UCSD-AML1 (cell line): ENCODE results near the gene FEM1B.

Source experiments
- DNase-seq: peaks from one replicate; lab custom pipeline; 2025; ENCODE audit not compliant: unreplicated experiment; lab: John Stamatoyannopoulos, UW

FEM1B gene

DNA sequence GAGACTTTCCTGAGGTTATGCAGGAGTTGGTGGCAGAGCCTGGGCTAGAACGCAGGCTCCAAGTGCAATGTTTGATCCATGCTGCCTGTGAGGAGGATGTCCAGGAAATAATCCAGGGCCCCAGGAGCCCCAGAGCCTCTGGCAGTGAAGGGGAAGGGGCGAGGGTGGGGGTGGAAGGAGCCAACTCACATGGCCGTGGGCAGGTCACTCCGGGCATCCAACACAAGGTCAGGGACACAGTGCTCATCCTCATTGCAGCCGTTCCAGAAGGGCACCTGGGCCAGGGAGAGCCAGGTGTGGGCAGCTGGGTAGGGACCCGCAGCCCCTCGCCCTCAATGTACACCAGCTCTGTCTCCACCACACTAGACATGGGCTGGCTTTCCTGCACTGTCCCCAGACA, 43.7 kb downstream of the FEM1B start:
- no peak for DNase-seq

DNA sequence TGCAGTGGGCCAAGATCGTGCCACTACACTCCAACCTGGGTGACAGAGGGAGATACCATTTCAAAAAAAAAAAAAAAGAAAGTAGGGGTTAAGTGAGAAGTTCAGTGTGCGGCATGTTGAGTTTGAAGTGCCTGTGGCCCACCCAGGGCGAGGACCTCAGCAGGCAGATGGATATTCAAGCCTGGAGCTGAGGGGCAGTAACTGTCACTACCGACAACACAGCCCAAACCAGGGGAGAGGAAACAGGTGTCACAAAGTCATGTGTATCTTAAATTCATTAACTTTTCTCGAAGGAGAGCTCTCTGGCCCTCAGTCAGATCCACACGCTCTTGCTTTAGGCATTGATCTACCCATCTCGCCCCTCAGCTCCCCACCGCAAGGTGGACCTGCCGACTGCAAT, 45.3 kb downstream of the FEM1B start:
- no peak for DNase-seq

DNA sequence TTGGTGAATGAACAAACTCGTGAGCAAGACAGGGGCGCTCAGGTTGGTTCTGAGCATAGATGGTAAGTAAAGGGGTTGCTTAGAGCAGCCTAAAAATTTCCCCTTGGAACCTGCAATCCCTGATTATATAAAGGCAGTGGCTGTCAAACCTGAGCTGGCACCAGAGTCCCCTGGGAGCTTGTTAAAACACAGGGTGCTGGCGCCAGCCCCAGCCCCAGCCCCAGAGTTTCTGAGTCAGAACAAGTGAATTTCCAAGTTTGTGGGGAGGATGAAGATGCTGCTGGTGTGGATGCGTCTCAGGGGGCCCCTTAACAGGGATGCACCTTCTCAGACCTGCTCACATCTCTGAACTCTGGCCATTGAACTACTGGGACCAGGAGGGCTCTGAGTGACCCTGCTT, 48.2 kb downstream of the FEM1B start:
- no peak for DNase-seq

DNA sequence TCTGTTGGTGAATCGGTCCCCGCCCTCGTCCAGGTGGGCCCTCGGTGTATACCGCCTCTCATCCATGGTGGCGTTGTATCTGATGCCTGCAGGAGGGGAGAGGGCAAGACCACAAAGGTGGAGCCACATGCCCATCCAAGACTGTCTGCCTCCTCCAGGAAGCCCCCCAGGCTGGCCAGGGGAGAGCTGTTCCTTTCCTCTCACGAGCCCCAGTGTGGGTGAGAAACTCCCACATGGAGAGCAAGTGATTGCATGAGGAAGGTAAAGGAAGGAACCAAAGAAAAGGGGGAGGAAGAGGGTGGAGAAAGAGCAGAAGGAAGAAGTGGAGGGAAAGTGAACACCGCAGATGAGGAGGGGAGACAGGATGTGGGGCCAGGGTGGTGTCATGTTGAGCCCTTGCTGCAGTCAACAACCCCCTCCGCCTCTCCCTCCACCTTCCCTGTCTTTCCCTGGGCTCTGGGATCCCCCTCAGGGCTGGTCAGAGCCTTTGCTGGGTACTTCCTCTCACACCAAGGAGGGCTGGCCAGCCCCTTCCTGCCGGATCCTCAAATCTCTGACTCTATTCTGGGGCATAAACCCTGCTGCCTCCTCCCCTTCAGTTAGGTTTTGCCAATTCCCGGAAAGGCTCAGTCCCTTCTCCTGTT, 49.3 kb downstream of the FEM1B start:
- DNase-seq = peak; percentile 52

DNA sequence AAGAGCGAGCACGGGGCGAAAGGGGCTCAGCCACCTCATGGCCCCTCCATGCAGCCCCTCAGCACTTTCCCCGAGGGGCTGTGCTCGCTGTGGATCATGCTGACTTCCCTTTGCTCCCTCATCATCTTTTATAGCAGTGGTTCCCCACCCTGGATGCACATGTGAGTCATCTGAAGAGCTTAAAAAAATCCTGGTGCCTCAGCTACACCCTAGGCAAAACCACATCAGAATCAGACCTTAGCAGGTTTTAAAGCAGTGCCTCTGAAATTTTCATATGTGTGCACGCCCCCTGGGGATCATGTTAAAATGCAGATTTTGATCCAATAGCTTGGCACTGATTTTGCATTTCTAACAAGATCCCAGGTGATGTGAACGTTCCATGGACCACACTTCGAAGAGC, 50.9 kb downstream of the FEM1B start:
- DNase-seq = no peak

DNA sequence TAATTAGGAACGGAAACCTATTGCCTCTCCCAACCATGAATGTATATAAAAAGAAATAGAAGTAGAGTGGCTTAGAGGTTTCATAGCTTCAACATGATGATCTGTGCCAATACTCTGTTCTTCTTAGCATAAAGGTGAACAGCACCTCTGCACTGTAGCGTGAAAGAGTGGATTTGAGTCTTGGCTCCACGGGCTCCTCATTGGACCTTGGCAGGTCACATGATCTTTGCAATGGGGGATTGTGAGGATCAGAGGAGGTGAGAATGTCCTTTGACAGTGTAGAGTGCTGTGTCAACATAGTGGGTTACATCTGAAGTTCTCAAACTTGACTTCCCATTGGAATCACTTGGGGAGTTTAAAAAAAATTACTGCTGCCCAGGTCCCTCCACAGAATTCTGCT, 51.4 kb downstream of the FEM1B start:
- no peak for DNase-seq

DNA sequence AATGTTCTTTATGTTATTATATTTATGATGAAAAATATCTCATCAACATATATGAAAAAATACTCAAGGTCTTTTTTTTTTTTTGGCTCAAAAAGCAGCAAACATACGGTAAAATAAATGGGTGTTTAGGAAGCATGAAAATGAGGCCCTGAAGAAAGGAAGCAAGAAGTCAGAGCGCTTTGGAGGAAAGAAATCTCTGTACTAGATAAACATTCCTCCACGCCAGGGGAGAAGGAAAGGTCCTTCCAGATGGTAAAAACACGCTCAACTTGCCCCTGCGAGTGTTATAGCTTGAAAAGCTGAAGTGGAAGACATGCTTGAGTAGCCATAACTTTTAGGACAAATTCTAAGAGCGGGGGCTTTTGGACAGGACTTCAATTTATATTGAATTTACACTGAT, 52.9 kb downstream of the FEM1B start:
- DNase-seq = no peak

DNA sequence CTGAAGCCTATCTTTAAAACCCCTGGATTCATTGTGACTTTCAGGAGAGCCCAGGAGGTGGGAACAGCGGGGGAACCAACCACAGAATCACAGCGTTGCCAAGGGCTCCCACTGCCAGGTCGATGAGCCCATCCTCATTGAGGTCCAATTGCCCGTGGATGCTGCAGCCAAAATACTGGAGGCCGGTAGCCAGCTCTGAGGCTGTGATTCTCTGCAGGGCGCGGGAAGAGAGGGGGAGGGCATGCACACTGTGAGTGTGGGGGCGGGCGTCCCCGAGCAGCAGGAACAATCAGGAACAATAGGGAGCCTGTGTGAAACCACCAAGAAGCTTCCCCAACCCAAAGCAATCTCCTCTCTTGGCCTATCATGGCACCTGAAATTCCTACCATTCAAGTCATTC, 53.4 kb downstream of the FEM1B start:
- DNase-seq = no peak

DNA sequence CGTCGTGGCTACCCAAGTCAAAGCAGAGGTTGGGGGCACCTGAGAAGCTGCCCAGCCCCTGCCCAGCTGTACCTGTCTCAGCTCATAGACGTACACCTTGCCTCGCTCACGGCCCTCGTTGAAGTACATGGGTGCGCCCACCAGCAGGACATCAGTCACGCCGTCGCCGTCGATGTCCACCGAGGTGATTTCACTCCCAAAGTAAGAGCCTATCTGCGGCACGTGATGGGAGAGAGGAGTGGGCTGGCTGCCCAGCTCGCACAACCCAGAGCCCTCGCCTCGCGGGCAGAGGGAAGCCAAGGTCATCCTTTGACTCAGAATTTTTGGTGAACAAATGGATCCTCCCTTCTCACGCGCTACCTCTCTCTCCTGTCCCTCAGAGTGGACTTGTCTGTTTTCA, 54.7 kb downstream of the FEM1B start:
- no peak for DNase-seq

DNA sequence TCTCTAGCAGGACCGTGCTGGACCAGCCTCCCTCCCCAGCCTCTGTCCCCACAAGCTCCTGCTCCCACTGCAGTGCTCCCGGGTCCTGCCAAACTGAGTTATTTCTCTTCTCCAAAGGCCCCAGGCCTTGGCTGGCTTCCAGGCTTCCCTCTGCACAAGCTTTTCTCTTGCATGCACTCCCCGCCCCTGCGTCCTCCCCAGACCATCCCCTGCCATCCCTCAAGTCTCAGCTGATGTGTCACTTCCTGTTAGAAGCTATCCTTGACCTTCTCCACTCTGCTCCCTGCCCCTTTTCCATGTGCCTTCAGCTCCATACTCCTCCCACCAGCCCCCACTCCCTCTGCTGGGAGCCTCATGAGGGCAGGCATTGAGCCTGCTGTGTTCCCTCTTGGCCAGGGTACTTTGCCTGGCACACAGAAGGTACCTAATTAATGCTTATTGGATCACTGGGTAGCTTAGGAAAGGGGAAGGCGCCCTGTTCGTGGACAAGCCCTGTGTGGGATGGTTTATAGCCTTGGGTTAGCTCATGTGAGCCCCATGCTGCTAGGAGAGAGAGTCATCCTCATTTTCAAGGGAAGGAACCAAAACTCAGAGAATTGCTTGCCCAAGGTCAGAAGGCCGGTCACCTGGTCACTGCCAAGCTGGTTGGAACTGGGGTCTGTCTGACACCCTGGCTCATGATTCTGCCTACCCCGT, 56.4 kb downstream of the FEM1B start:
- peak; percentile 49 for DNase-seq

DNA sequence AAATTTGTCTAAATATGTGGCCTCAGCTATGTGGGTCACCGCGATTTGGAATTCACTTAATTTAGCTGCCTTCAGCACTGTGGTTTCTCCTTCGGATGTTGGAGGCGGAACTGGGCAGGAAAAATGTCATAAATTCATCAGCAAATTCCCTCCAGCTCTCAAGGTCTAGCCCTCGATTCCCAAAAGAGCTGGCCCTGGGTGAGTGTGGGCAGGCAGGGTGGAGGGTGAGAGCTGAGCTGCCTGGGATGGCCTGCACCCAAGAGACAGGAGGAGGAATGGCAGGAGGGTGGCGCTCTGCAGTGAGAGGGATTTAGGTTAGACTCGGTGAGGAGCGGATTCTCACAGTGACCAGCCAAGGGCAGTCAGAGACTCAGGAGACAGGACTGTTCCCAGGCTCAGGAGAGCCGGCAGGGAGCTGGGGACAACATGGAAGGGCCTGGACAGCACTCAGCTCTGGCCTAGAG, 57.1 kb downstream of the FEM1B start:
- peak; percentile 68 for DNase-seq

DNA sequence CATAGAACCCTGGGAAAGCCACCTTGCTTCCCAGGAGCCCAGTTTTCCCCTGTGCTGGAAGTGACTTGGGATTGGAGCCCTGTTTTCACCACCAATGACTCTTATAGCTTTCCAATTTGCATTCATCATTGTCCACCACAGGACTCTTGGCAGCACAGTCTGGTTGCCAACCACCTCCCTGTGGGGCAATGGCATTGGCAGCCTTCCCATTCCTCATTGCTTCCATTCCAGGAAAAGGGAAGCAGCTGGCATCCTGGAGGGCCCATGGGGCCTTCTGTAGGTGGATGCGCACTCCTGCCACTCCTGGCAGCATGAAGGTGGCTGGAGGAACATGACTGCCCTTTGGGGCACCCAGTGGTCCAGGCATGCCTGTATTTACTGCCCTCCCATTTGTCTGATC, 57.7 kb downstream of the FEM1B start:
- DNase-seq = no peak

DNA sequence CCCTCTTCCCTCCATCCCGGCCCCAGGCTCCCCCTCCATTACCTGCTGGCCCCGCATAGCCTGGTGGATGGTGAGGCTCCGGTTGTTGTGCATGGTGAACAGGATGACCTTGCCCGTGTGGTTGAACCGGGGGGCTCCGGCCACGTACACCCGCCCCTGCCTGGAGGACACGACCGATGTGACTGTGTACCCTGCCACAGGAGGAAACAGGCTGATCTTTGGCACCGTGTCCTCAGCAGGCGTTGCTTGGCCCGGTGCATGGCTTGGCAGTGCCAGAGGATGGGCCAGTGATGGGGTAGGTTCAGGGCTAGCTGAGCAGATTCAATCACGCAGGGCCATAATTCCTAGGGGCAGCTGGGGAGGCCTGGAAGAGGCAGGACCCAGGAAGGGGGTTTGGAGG, 58.1 kb downstream of the FEM1B start:
- no peak for DNase-seq

DNA sequence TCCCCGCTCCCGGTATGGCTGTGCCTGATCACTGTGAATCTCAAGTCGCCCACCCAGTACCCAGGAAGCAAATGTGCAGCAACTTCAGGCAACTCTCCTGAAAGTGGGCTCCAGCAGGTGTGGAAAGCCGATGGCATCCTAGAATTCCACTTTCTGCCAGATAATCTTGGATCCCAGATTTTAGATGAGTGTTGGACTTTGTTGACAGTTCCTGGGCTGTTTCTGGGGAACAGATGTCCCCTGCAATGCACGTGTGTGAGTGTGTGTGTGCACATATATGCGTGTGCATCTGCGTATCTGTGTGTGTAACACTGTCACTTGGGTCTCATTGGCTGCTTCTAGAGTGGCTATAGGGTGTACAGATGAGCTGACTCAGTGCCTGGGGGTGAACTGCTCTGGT, 59.0 kb downstream of the FEM1B start:
- no peak for DNase-seq

DNA sequence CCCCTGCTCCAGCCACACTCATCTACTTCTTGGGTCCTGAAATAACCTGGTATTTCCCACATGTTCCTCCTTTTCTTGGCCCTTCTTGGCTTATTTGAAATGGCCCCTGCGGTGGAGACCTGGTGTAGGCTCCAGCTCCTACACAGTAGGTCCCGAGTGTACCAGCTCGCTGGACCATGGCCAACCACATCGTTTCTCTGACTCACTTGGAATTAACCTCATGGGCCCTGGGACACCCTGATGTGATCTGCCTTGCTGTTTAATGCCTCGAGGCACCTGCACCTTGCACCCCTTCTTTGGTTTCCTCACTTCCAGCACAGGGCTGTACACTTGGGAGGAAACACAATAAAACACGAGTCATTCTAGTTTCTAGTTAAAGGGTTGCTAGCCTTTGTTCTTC, 60.3 kb downstream of the FEM1B start:
- no peak for DNase-seq

DNA sequence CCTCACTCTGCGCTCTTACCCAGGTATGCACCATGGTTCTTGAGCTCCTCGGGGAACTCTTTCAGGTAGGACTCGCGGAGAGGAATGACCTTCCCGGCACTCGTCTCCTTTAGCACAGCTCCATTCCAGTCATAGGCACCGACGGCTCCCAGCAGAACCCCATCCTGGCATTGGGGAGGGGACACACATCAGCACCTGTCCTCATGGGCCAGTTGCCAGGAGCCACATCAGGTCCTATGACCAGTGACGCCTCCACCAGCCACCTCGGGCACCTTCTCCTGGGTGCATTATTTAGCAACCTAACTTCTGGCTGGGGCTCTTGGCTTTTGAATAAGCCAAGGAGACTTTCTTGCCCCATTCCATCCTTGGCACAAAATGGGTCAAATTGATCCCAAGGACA, 61.9 kb downstream of the FEM1B start:
- no peak for DNase-seq

DNA sequence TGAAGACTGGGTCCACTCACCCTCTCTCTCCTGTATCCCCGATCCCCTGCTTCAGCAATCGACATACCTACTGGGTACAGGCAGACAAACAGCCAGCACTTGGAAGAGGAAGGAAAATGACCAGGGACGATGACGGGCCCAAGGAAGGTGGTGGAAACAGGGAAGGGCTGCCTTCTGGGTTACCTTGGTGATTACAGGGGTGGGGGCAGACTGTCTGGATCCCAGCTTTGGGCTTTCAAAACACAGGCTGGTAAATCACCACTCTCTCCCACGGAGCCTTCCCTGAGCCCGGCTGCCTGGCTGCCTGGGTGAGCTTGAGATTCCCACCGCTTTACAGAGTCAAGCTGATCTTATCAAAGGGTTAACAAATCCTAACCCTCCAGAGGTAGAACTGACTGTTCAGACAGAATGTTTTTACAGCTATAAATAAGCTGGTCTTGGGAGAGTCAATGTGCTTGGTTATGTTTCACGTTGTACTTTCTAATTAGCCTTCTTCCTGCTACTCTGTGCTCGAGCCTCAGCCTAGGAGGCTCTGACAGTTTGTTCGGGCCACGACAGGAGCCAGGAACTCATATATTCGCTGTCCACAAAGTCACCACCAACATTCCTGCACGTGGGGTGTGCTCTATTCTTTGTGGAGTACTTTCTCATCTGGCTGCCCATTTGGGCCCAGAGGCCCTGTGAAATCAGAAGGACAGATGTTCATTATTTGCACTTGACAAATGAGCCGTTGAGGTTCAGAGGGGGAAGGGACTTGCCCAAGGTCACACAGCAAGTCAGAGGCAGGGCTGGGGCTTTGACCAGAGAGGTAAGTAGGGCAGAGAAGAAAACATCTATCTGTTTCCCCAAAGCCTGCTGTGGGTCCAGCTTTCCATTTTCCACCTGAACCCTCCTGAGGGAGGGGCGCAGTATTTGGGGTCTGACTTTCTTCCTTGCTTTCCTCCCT, 63.5 kb downstream of the FEM1B start:
- no peak for DNase-seq

DNA sequence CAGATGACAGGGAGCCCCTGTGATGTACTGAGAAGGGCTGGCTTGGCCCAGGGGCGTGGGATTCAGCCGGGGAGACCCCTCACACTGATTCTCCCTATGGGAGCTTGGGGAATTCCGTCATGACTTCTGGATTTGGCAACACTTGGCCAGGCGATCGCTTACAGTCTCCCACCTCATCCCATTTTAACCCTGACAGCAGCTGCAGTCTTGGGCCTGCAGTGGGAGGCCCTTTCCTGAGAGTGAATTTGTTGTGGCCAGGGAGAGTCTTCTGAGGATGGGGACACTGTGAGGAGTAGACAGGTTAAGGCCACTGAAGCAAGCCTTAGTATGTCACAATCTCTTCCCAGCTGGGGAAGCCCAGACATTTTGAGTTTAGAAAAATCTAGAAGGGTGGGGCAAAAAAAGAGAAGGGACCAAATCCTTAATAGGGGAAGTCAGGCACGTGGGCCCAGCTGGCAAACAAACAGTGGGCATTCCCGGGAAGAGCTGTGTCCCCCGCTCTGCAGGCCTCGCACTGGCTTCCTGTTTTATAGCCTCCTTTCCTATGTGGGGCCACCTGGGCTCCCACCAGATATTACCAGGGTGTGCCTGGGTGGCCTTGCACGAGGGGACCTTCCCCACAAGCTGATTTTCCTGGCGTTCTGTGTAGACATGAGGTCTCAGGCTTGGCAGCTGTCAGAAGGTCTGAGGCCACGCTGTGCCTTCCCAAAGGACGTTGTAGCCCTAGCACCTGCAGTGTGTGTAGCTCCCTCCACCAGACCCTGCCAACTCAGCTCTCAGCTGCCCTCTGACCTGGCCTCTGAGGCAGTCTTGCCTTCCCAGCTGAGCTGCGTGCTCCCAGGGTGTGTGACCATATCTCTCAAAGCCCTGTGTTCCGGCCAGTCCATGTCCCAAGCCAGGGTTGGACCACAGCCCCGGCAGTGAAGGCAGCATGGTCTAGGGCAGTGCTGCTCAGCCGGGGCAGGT, 64.5 kb downstream of the FEM1B start:
- DNase-seq = no peak

DNA sequence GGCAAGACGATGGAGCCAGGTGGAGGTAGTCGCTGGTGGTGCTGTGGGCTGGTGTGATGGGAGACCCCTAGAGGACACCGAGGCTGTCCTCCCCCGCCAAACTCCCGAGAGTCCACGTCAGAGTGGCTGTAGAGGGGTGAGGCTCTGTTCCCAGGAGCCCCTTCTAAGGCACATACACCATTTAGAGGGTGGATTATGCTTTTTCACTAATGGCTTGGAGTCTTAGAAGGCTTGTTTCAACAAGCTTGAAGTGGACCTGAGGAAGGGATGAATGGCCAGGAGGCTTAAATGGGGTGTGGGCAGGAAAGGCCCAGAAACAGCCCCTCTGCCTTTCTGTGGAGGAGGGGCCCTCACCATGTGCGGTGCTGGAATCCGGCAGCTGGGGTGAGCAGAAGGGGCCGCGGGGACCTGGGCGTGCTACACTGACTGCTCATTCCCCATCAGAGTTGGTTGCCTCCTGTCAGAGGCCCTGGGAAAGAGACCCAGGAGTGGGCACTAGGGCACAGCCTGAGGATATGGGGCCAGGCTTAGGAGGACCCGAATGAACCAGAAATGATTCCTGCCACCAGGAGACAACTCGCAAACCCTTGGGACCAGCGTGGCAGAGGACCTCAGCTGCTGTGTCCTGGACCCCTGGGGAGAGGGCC, 66.2 kb downstream of the FEM1B start:
- no peak for DNase-seq

DNA sequence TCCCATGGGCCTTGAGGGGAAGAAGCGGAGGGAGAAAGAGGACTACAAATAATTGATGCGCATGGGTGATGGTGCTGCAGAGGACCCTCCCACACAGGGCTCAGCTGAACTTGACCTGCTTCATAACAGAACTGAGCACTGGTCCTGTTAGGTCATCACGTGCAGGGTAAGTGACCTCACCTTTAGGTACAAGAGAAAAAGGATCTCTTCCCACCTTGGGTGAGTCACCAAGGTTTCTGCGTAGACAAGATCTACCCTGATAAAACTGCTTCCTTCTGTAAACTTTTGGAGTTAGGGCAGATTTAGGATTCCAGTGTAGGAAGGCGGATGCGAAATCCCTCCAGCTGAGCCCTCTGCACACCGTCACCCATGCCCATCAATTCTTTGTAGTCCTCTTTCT, 67.1 kb downstream of the FEM1B start:
- no peak for DNase-seq
